HG03280 (cell line): ENCODE results near the gene HBE1.
"Not testable (repeated sequence)": the region's sequence is repeated elsewhere in the genome, so short reads cannot be mapped to it uniquely, and the experiment has no call there.

ENCODE experiments used
- ATAC-seq: cut with Tn5 transposase; IDR thresholded peaks from one replicate; pipeline ENCODE4 v1.9.1; 2021; ENCODE audit warnings: mild to moderate bottlenecking, moderate library complexity; ENCODE audit not compliant: unreplicated experiment

The HBE1 gene

DNA sequence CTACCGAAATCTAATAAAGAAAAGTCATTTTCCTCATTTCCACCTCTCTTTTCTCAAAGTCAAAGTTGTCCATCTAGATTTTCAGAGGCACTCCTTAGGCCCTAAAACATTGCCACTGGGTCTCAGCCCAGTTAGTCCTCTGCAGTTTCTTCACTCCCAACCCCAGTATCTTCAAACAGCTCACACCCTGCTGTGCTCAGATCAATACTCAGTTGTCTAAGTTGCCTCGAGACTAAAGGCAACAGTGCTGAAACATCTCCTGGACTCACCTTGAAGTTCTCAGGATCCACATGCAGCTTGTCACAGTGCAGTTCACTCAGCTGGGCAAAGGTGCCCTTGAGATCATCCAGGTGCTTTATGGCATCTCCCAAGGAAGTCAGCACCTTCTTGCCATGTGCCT, 15.7 kb downstream of the HBE1 start:
- not testable (repeated sequence) for ATAC-seq

- ATAC-seq = not testable (repeated sequence)
Measured at GRCh38 chr11:5253440-5253839, 16.3 kb downstream of the HBE1 start.

- ATAC-seq = no peak
Measured at GRCh38 chr11:5252919-5253265, 16.9 kb downstream of the HBE1 start.

- no peak for ATAC-seq
Measured at GRCh38 chr11:5252192-5252918, 17.4 kb downstream of the HBE1 start.

- no peak for ATAC-seq
Measured at GRCh38 chr11:5251746-5252145, 18.0 kb downstream of the HBE1 start.

DNA sequence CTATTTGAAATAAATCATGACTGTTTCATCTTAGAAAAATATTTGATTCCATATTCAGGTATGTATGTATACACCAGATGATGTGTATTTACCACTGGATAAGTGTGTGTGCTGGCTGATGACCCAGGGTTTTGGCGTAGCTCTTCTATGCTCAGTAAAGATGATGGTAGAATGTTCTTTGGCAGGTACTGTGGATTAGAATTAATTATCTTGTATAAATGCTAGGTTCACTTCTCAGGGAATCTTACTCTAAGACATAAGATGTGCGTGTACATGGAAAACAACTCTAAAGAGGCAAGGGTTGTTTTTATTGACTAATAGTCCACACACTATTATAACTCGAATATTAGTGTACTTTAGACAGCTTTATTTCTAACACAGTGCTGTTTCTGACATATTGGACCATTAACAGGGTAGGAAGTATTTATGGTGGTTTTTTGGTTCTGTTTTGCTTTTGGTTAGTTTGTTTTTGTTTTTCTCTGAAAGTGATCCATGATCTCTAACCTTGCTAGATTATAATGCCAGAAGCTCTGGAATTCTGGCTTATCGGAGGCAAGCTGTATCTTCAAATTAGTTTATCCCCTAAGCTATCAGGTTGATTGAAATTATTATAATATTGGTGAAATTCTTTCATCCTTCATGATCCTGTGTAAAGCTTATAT, 19.1 kb downstream of the HBE1 start:
- ATAC-seq = no peak

- not testable (repeated sequence) for ATAC-seq
Measured at GRCh38 chr11:5249807-5250396, 19.8 kb downstream of the HBE1 start, which contains the start of gene HBG1. HBG1 (minus strand) TSS chr11:5249857; CDS start chr11:5249804, 53 bp downstream.

DNA sequence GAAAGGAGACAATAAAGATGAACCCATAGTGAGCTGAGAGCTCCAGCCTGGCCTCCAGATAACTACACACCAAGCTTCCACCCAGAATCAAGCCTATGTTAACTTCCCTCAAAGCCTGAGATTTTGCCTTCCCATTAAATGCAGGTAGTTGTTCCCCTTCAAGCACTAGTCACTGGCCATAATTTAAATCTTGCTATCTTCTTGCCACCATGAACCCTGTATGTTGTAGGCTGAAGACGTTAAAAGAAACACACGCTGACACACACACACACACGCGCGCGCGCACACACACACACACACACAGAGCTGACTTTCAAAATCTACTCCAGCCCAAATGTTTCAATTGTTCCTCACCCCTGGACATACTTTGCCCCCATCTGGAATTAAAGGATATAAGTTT, 21.2 kb downstream of the HBE1 start:
- ATAC-seq = not testable (repeated sequence)

- ATAC-seq = no peak
Measured at GRCh38 chr11:5247472-5248192, 22.1 kb downstream of the HBE1 start.

DNA sequence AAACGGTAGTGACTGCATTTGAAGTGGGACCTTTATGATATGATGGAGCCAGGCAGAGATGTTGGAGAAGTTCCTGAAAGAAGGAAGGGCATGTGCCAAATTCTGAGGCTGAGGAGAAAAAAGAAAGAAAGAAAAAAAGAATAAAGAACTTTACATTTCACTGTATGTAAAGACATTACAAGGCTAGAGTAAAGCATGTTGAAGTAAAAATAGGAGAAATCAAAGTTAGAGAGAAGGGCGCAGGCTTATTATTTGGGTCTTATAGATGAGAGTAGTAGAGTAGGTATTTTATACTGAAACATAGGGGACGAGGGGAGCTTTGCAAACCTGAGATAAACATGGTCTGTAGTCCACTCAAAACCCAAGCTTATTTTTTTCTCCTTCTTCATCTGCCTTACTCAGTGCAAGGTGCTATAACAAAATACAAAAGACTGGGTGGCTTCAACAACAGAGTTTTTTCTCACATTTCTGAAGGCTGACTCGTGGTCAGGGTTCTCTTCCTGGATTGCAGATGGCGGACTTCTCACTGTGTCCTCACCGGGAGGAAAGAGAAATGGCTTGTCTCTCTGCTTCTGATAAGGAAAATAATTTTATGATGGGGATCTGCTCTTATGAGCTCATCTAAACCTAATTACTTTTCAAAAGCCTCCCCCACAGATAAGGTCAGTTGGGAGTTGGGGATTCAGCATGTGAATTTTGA, 22.8 kb downstream of the HBE1 start:
- no peak for ATAC-seq

DNA sequence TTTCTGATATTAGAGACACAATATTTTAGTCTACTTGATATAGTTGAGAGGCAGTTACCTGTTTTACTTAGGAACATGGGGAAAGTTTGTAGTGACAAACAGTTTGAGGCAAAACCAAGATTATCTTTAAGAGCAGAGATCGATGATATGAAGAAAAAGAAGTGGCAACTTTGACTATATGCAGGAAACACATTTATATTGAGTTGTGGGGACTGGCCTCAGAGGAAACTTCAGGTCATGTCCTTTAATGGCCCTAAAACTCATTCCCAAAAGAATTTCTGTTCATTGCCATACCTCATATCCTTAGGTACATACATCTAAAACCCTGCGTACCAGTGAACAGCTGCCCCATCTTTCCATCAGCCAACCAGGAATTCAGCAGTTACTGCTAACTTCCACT, 24.6 kb downstream of the HBE1 start:
- no peak for ATAC-seq

GRCh38 chr11:5243816-5244180, 25.9 kb downstream of the HBE1 start:
- ATAC-seq = no peak

DNA sequence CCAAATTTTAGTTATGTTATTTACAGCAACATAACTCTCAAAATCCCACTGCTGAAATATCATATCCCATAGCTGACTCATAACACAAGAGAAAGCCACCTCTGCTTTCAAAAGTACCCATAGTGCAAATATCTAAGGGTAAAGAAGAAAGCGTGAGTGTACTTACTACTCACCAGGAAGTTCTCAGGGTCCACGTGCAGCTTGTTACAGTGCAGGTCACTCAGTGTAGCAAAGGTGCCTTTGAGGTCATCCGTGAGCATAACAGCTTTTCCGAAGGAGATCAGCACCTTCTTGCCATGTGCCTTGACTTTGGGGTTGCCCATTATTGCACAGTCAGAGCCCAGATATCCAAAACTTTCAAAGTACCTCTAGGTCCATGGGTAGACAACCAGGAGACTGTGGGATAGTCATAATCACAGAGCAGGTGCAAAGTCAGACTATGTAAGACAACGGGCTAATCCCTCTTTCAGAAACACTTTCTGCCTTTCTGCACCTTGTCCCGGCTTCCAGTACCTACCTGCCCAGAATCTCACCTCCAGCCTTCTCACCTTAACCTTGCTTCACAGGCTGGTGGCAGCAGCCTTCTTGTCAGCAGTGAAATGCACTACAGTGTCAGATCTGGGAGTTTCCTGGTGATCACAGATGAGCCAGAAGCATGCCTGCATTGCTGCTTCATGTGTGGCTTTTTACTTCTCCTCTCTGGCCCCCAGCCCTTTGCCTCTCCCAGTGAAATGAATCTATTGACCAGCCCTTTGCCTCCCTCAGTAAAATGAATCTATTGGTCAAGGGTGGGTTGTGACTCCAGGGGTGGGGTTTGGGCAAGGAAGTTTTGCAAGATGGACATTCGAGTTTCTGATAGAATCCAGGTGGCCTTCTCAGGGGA, 26.6 kb downstream of the HBE1 start:
- ATAC-seq = no peak

DNA sequence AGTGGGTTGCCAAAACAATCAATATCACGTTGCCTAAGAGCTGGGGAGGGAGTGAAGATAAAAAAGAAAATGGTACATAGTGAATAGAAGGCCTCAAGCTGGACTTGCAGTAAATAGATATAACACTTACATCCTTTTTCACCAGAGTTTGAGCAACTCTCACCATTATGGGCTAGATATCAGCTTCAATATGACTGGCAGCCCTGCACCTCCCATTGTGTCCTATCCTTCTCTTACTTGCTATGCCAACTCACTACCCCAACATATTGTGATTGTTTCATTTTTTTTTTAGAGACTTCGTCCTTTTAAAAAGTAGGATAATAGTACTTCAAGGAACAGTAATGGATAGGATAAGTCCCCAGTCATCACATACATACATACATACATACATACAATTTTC, 27.5 kb downstream of the HBE1 start:
- ATAC-seq = no peak

- no peak for ATAC-seq
Measured at GRCh38 chr11:5241458-5241857, 28.3 kb downstream of the HBE1 start.

DNA sequence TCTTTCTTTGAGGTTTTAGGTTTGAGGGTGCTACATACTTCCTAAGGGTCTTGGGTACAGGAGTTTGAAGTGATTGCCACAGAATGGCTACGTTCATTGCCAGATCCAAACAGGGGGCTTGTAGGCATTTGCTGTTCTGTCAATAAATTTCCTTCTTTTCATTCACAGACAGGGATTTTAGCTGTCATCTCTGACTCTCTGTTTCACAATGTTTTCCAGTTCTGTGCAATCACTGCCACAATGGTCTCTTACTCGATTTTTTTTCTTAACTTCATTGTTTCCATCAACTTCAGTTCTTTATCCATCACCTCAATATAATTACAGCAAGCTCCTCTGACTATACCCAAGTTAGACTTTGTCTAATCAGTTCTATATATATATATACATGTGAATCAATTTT, 29.3 kb downstream of the HBE1 start:
- no peak for ATAC-seq

DNA sequence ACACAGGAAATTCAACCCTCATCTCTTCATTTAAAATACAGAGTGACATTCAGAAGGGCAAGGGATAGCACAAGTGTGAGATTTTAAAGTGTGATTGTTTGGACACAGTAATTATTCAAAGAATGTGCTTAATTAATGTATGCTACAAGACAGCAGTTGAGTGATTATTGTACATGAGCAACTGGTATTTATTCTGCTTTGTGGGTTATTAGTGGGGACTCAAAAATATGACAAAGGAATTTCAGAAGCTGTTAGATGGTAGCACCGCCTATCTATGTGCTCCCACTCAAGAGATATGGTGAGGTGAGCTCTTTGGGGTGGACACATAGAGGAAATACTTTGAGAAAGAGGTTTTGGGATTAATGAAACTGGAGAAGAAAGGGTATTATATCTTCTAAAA, 29.7 kb downstream of the HBE1 start:
- no peak for ATAC-seq

DNA sequence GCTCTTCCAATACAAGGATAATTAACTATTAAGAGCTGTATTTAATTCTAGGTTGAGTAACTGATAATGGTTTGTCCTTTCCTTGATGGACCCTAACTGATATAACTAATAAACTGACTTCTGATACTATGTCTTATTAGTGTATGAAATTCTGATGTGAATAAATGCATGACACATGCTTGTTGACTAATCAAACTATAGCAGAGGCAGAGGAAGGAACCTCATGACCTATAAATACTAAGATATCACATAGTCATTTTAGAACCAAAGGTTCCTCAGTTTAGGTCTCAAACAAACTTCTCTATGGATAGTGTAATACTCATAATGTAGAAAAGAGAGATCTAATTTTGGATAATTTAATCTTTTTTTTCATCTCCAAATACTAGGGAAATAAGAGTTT, 30.7 kb downstream of the HBE1 start:
- ATAC-seq = no peak

DNA sequence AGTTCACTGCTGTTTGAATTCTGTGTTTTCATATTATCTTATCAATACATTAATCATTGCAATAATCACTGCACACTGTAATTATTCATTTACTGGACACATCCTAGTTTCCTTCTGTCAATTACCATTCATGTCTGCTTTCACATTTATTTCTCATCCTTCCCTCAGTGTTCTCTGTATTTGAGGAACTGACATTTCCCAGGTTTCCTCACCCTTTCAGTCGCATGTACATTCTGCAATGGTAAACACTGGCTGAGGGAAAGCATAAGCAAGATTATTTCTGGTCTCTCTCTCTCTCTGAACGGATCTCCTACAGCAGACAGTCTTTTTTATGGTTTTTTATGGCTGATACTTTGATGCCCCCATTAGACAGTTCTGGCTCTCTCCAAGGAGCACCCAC, 31.3 kb downstream of the HBE1 start:
- no peak for ATAC-seq

GRCh38 chr11:5237420-5237819, 32.3 kb downstream of the HBE1 start:
- ATAC-seq = no peak
